Posterior cingulate gyrus (tissue), 11 donors: Measurements from ENCODE around the gene DNMT1.
"Not testable (repeated sequence)": the region's sequence is repeated elsewhere in the genome, so short reads cannot be mapped to it uniquely, and the experiment has no call there.

Source experiments
- DNase-seq, 10 donors: peaks; one replicate each; pipeline versions ENCODE4 v3.0.0 to v3.0.0-alpha.2; 2020 to 2021; ENCODE audit warnings: mixed read lengths in 3 of 10
- intact Hi-C: fragments of 100-400 bp; cut with DNase I; formaldehyde crosslinking; loops from one replicate; pipeline ENCODE4 v1.15.1; 2023

The DNMT1 gene

GRCh38 chr19:10190026-10190425 is 4.7 kb downstream of the DNMT1 start:
- intact Hi-C loops: loop anchor here (5.0 kb wide), 1 partner anchor 62 kb away; the partner anchor contains the start of gene MRPL4
- no peak for DNase-seq

- DNase-seq: no peak
- intact Hi-C loops: loop anchor here (5.0 kb wide), 1 partner anchor 63 kb away; the partner anchor contains the start of gene MRPL4
These were observed 5.1 kb downstream of the DNMT1 start for GRCh38 chr19:10189616-10190015.

- no peak for DNase-seq
- intact Hi-C loops: no loop called here
These were observed 7.4 kb downstream of the DNMT1 start for GRCh38 chr19:10187315-10187714.

- DNase-seq: peak in 1 of 10 donors; percentile 43
- intact Hi-C loops: no loop called here
These were observed 10.1 kb downstream of the DNMT1 start for GRCh38 chr19:10184636-10185035.

GRCh38 chr19:10183926-10184325 is 10.8 kb downstream of the DNMT1 start:
- peak in 1 of 10 donors; percentile 34 for DNase-seq
- intact Hi-C loops: no loop called here

- intact Hi-C loops: no loop called here
These were observed 11.9 kb downstream of the DNMT1 start for GRCh38 chr19:10182847-10183246.

GRCh38 chr19:10182076-10182475 is 12.7 kb downstream of the DNMT1 start:
- DNase-seq: no peak
- intact Hi-C loops: no loop called here

More at GRCh38 chr19:10182847-10183246, 11.9 kb downstream of the DNMT1 start:
- no peak for DNase-seq

GRCh38 chr19:10180459-10180858 is 14.3 kb downstream of the DNMT1 start:
- no peak for DNase-seq
- intact Hi-C loops: no loop called here

GRCh38 chr19:10180024-10180423 is 14.7 kb downstream of the DNMT1 start:
- intact Hi-C loops: not testable (repeated sequence)
- DNase-seq: peak in 1 of 10 donors; percentile 20

- no peak for DNase-seq
- intact Hi-C loops: no loop called here
These were observed 21.2 kb downstream of the DNMT1 start for GRCh38 chr19:10173527-10173926.

GRCh38 chr19:10168386-10168948 is 26.3 kb downstream of the DNMT1 start:
- DNase-seq: no peak
- intact Hi-C loops: no loop called here

- intact Hi-C loops: no loop called here
- no peak for DNase-seq
These were observed 27.3 kb downstream of the DNMT1 start for GRCh38 chr19:10167459-10167858.

GRCh38 chr19:10166501-10166900 is 28.3 kb downstream of the DNMT1 start:
- DNase-seq: peak in 1 of 10 donors; percentile 49
- intact Hi-C loops: not testable (repeated sequence)

GRCh38 chr19:10166046-10166445 is 28.7 kb downstream of the DNMT1 start:
- intact Hi-C loops: no loop called here

GRCh38 chr19:10163536-10163935 is 31.2 kb downstream of the DNMT1 start:
- intact Hi-C loops: no loop called here
- no peak for DNase-seq

More at GRCh38 chr19:10166046-10166445, 28.7 kb downstream of the DNMT1 start:
- DNase-seq: peak in 1 of 10 donors; percentile 42

GRCh38 chr19:10159610-10160009 is 35.1 kb downstream of the DNMT1 start:
- intact Hi-C loops: no loop called here
- peak in 1 of 10 donors; percentile 67 for DNase-seq

- intact Hi-C loops: no loop called here
- DNase-seq: peak in 1 of 10 donors; percentile 75
These were observed 36.3 kb downstream of the DNMT1 start for GRCh38 chr19:10158485-10158884.

GRCh38 chr19:10158071-10158470 is 36.7 kb downstream of the DNMT1 start:
- peak in 1 of 10 donors; percentile 41 for DNase-seq
- intact Hi-C loops: no loop called here

GRCh38 chr19:10155839-10156238 is 38.9 kb downstream of the DNMT1 start:
- intact Hi-C loops: no loop called here
- no peak for DNase-seq

GRCh38 chr19:10152100-10152499 is 42.7 kb downstream of the DNMT1 start:
- no peak for DNase-seq
- intact Hi-C loops: no loop called here

- peak in 1 of 10 donors; percentile 28 for DNase-seq
- intact Hi-C loops: no loop called here
These were observed 43.2 kb downstream of the DNMT1 start for GRCh38 chr19:10151521-10151920.

GRCh38 chr19:10149427-10149826 is 45.3 kb downstream of the DNMT1 start:
- intact Hi-C loops: no loop called here
- peak in 1 of 10 donors; percentile 54 for DNase-seq

- no peak for DNase-seq
- intact Hi-C loops: no loop called here
These were observed 48.6 kb downstream of the DNMT1 start for GRCh38 chr19:10146142-10146541.
